Activated naive CD4-positive, alpha-beta T cell treated with anti-CD3 and anti-CD28 coated beads for 36 hours (primary cell): ENCODE measurements around the gene CRYGA. TPM values are rescaled to one million over a fixed set of nuclear protein-coding genes. Genes with fewer than 3 reads are reported as not detected.
A peak's percentile ranks its signal among the peaks of the same experiment; 100 is the strongest.

Source experiments
- CTCF ChIA-PET: fragments of 350-600 bp; sonication (Branson Sonifier 250); formaldehyde crosslinking; loops from one replicate; lab custom pipeline; 2021; ENCODE audit warnings: antibody characterized with exemption; lab: Charles Lee
- DNase-seq: peaks from one replicate; pipeline ENCODE4 v3.0.0-alpha.2; 2020
- H3K27ac Mint-ChIP-seq: one replicate; pipeline ENCODE4 v1.8.0; 2021; ENCODE audit warnings: mild to moderate bottlenecking, mixed read lengths
- H3K27me3 Mint-ChIP-seq: one replicate; pipeline ENCODE4 v1.8.0; 2021; ENCODE audit warnings: low read depth, mixed read lengths
- H3K36me3 Mint-ChIP-seq: one replicate; pipeline ENCODE4 v1.8.0; 2021; ENCODE audit warnings: low read depth, mixed read lengths
- H3K4me1 Mint-ChIP-seq: one replicate; pipeline ENCODE4 v1.8.0; 2021; ENCODE audit warnings: low read depth, mixed read lengths
- H3K4me3 Mint-ChIP-seq: one replicate; pipeline ENCODE4 v1.8.0; 2021; ENCODE audit warnings: mild to moderate bottlenecking, moderate library complexity, mixed read lengths
- H3K9me3 Mint-ChIP-seq: one replicate; pipeline ENCODE4 v1.8.0; 2021; ENCODE audit warnings: mixed read lengths
- intact Hi-C: fragments of 100-400 bp; cut with micrococcal nuclease; formaldehyde crosslinking; loops from one replicate; pipeline ENCODE4 v1.15.1; 2023
- total RNA-seq, 2 experiments: library from RNA; stranded (reverse); gene quantifications; one replicate each; pipeline ENCODE4 v1.2.3, GENCODE V29; 2021

Gene CRYGA
- total RNA-seq, 2 experiments from 2014 or later, result not detected

- H3K4me3 Mint-ChIP-seq, result no peak overlapping the region
- no peak for DNase-seq
- CTCF ChIA-PET, result interaction anchor here (1.0 to 1.1 kb wide), 2 partner anchors 8 to 9 kb away, joined by 4 to 5 read pairs; no protein-coding TSS in a partner anchor
- H3K4me1 Mint-ChIP-seq, result peaks cover 2% of the 10 kb centered on the region
- intact Hi-C loops, result no loop called here
- H3K27me3 Mint-ChIP-seq, result peaks cover 10% of the 10 kb centered on the region
- H3K9me3 Mint-ChIP-seq, result no peaks in the 10 kb centered on the region
- no peaks in the 10 kb centered on the region for H3K36me3 Mint-ChIP-seq
- H3K27ac Mint-ChIP-seq, result no peak overlapping the region
Measured at GRCh38 chr2:208183972-208184705, 20.8 kb upstream of the CRYGA start.

- Mint-ChIP-seq H3K27ac (no peak overlapping the region), H3K4me3 (no peak overlapping the region), H3K4me1 (peaks cover 2% of the 10 kb centered on the region), H3K27me3 (peaks cover 10% of the 10 kb centered on the region), H3K36me3 (no peaks in the 10 kb centered on the region), H3K9me3 (no peaks in the 10 kb centered on the region)
- intact Hi-C loops, result no loop called here
- CTCF ChIA-PET, result interaction anchor here (1.1 kb wide), 1 partner anchor 9 kb away, joined by 5 read pairs; no protein-coding TSS in a partner anchor
- DNase-seq, result no peak
Measured at GRCh38 chr2:208183526-208183925, 20.1 kb upstream of the CRYGA start.

GRCh38 chr2:208182835-208183234 lies 19.4 kb upstream of the CRYGA start:
- DNase-seq, result no peak
- Mint-ChIP-seq H3K36me3 (no peaks in the 10 kb centered on the region), H3K27me3 (peaks cover 10% of the 10 kb centered on the region), H3K27ac (no peak overlapping the region), H3K4me3 (no peak overlapping the region), H3K9me3 (no peaks in the 10 kb centered on the region), H3K4me1 (peaks cover 2% of the 10 kb centered on the region)
- intact Hi-C loops, result no loop called here
- CTCF ChIA-PET, result interaction anchor here (1.1 kb wide), 1 partner anchor 8 kb away, joined by 5 read pairs; no protein-coding TSS in a partner anchor

- Mint-ChIP-seq H3K27ac (no peak overlapping the region), H3K9me3 (no peaks in the 10 kb centered on the region), H3K4me1 (peaks cover 2% of the 10 kb centered on the region), H3K4me3 (no peak overlapping the region), H3K36me3 (no peaks in the 10 kb centered on the region), H3K27me3 (peaks cover 13% of the 10 kb centered on the region)
- intact Hi-C loops, result no loop called here
- CTCF ChIA-PET, result interaction anchor here (0.6 kb wide), 1 partner anchor 1543 kb away, joined by 3 read pairs; no protein-coding TSS in a partner anchor
- DNase-seq, result no peak
Measured at GRCh38 chr2:208179028-208179609, 15.7 kb upstream of the CRYGA start.

- Mint-ChIP-seq H3K9me3 (no peaks in the 10 kb centered on the region), H3K4me3 (no peak overlapping the region), H3K36me3 (no peaks in the 10 kb centered on the region), H3K27me3 (peaks cover 11% of the 10 kb centered on the region), H3K4me1 (peaks cover 2% of the 10 kb centered on the region), H3K27ac (no peak overlapping the region)
- CTCF ChIA-PET, result interaction anchor here (0.6 to 2.9 kb wide), 37 partner anchors 8 to 1846 kb away, joined by 3 to 15 read pairs (median 4); partner anchors contain the start of gene IDH1
- intact Hi-C loops, result loop anchor here (1.0 to 2.0 kb wide), 6 partner anchors 73 to 1156 kb away; partner anchors contain the start of gene PIKFYVE
- no peak for DNase-seq
Measured at GRCh38 chr2:208175840-208176153, 12.4 kb upstream of the CRYGA start.

- CTCF ChIA-PET, result interaction anchor here (0.6 to 2.9 kb wide), 41 partner anchors 8 to 1438 kb away, joined by 3 to 15 read pairs (median 4); partner anchors contain the start of gene IDH1
- H3K27ac Mint-ChIP-seq, result no peak overlapping the region
- H3K27me3 Mint-ChIP-seq, result peaks cover 11% of the 10 kb centered on the region
- no peaks in the 10 kb centered on the region for H3K36me3 Mint-ChIP-seq
- peaks cover 2% of the 10 kb centered on the region for H3K4me1 Mint-ChIP-seq
- intact Hi-C loops, result loop anchor here (1.0 to 2.0 kb wide), 6 partner anchors 72 to 1156 kb away; partner anchors contain the start of gene PIKFYVE
- no peak overlapping the region for H3K4me3 Mint-ChIP-seq
- DNase-seq, result peak; percentile 80
- H3K9me3 Mint-ChIP-seq, result no peaks in the 10 kb centered on the region
Measured at GRCh38 chr2:208175069-208175839, 11.9 kb upstream of the CRYGA start.

GRCh38 chr2:208174144-208174543 lies 10.8 kb upstream of the CRYGA start:
- Mint-ChIP-seq H3K4me3 (no peak overlapping the region), H3K27ac (no peak overlapping the region), H3K4me1 (peaks cover 2% of the 10 kb centered on the region), H3K36me3 (no peaks in the 10 kb centered on the region), H3K9me3 (no peaks in the 10 kb centered on the region), H3K27me3 (peaks cover 11% of the 10 kb centered on the region)
- intact Hi-C loops, result loop anchor here (2.0 kb wide), 2 partner anchors 71 to 1035 kb away; no protein-coding TSS in a partner anchor
- no peak for DNase-seq
- CTCF ChIA-PET, result interaction anchor here (0.6 to 2.9 kb wide), 7 partner anchors 9 to 791 kb away, joined by 3 to 15 read pairs (median 9); partner anchors contain the start of gene IDH1

GRCh38 chr2:208172125-208172524 lies 8.7 kb upstream of the CRYGA start:
- no peak for DNase-seq
- Mint-ChIP-seq H3K36me3 (no peaks in the 10 kb centered on the region), H3K27me3 (peaks cover 14% of the 10 kb centered on the region), H3K27ac (no peak overlapping the region), H3K4me3 (no peak overlapping the region), H3K9me3 (no peaks in the 10 kb centered on the region), H3K4me1 (peaks cover 2% of the 10 kb centered on the region)
- CTCF ChIA-PET, result interaction anchor here (1.2 kb wide), 1 partner anchor 84 kb away, joined by 3 read pairs; no protein-coding TSS in a partner anchor
- intact Hi-C loops, result no loop called here

- Mint-ChIP-seq H3K27ac (no peak overlapping the region), H3K4me3 (no peak overlapping the region), H3K4me1 (no peaks in the 10 kb centered on the region), H3K27me3 (peaks cover 20% of the 10 kb centered on the region), H3K36me3 (no peaks in the 10 kb centered on the region), H3K9me3 (no peaks in the 10 kb centered on the region)
- intact Hi-C loops, result no loop called here
- DNase-seq, result no peak
- CTCF ChIA-PET, result interaction anchor here (0.6 to 2.3 kb wide), 4 partner anchors 10 to 303 kb away, joined by 3 to 12 read pairs (median 3); partner anchors contain the start of gene PIKFYVE
Measured at GRCh38 chr2:208164951-208165755, 1.8 kb upstream of the CRYGA start.

- Mint-ChIP-seq H3K4me3 (no peak overlapping the region), H3K9me3 (peaks cover 8% of the 10 kb centered on the region), H3K36me3 (no peaks in the 10 kb centered on the region), H3K4me1 (no peaks in the 10 kb centered on the region), H3K27me3 (no peaks in the 10 kb centered on the region), H3K27ac (no peak overlapping the region)
- CTCF ChIA-PET, result no interaction called here
- intact Hi-C loops, result no loop called here
- DNase-seq, result no peak
Measured at GRCh38 chr2:208156439-208156838, 7.0 kb downstream of the CRYGA start.

GRCh38 chr2:208153156-208153555 lies 10.2 kb downstream of the CRYGA start:
- Mint-ChIP-seq H3K27me3 (no peaks in the 10 kb centered on the region), H3K4me1 (no peaks in the 10 kb centered on the region), H3K9me3 (peaks cover 14% of the 10 kb centered on the region), H3K36me3 (no peaks in the 10 kb centered on the region), H3K4me3 (no peak overlapping the region), H3K27ac (no peak overlapping the region)
- intact Hi-C loops, result no loop called here
- no peak for DNase-seq
- CTCF ChIA-PET, result no interaction called here
